GM19023 (cell line): ENCODE measurements around the gene IL4R.

Experiments used
- ATAC-seq: cut with Tn5 transposase; IDR thresholded peaks from one replicate; pipeline ENCODE4 v1.9.1; 2021; ENCODE audit warnings: mild to moderate bottlenecking, moderate library complexity; ENCODE audit not compliant: unreplicated experiment

Gene IL4R

DNA sequence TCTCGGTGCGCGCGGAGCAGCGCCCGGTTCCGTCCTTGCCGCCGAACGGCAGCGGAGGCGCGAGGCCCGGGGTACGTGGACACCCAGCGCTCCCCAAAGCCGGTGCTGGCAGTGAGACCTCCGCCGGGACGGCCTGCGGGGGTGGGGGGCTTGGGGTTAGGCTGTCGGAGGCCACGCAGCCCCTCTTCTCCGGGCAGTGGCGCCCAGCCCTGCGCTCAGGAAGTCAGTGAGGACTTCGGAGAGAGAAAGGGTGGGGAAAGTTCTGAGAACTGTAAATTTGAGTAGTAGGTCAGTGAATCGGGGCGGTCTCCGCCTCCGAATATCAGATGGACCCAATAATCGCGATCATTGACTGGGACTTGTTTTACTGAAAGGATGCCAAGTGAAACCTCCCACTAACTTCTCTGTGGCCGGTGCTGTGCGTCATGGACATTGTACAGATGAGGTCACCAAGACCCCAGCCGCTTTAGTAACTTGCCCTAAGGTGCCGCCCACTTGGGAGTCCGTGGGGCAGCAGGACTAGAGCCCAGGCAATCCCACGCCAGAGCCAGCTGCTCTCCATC, 468 bp downstream of the IL4R start:
- ATAC-seq: peak; percentile 16

DNA sequence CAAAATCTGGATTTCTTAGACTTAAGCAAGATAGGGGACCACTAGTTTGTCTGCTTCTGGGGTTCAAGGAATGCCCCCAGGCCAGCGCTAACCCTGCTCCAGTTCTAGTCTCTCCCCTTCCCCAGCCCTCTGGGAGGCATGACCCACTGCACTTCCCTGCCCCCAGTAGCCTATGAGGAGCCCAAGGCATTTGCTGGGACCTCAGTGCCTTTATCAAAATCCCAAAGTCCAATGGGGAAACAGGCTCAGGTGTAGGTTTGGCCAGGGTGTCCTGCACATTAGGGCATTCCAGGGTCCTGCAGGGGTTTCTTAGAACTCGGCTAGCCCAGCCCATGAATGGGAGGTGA, 1.2 kb downstream of the IL4R start:
- no peak for ATAC-seq

DNA sequence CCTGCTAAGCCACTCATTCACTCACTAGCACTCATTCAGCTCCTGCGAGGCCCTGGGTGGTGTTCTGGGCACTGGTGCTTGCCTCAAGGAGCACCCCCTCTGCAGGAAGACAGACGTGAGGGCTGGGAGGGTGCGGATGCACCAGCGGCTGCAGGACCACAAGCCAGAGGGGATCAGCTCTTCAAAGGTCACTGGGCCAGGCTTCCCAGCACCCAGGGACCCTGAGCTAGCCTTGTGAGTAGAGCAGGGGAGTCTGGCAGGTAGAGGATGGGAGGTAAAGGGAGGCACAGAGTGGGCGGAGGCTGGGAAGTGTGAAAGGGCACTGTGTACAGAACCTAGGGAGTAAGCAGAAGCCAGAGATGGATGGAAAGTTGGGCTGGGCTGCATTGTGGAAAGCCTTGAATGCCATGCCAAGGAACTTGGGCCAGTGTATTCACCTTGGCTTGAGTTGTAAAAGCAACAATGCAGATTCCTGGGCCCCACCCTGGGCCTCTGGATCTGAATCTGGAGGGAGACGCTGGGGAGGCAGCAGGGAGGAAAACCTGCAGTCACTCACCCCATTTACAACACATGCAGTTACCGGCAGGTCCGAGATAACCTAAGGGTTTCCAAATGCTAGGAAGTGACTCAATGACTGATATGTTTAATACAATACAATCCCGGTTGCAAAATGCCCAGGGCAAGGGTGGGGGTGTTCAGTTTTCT, 1.7 kb downstream of the IL4R start:
- ATAC-seq: no peak

DNA sequence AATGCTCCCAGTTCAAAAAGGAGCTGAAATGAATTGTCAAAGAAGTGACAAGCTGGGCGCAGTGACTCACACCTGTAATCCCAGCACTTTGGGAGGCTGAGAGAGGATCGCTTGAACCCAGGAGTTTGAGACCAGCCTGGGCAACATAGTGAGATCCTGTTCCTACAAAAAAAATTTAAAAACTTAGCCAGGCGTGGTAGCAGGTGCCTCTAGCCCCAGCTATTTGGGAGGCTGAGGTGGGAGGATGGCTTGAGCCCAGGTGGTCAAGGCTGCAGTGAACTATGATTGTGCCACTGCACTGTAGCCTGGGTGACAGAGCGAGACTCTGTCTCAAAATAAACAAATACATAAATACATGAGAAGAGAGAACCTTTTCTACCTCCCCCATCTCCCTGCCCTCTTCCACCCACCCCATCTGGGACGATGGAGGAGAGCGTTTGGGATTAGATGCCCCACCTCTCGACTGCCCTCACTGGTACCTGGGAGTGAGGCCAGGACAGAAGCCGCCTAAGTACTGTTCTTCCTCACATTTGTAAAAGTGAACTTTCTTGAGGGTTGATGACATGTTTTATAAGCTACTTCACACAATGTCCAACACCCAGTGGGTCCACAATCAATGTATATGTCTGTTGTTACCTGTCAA, 2.4 kb downstream of the IL4R start:
- ATAC-seq: no peak

DNA sequence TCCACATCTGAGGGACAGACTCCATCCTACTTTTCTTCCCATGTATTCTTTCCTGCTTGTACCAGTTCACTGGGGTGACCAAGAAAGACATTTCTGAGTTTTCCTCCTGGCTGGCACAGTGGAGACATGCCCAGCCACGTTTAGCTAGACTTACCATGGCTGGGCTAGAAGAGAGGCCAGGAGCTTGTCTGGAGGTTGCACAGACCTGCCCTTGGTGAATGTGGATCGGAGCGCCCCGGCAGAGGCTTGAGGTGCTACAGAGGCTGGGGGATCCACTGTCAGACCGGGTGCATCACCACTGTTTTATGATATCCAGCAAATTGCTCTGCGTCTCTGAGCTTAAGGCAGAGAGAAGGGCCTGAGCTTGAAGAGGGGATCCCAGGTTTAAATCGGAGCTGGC, 3.5 kb downstream of the IL4R start:
- ATAC-seq: no peak

DNA sequence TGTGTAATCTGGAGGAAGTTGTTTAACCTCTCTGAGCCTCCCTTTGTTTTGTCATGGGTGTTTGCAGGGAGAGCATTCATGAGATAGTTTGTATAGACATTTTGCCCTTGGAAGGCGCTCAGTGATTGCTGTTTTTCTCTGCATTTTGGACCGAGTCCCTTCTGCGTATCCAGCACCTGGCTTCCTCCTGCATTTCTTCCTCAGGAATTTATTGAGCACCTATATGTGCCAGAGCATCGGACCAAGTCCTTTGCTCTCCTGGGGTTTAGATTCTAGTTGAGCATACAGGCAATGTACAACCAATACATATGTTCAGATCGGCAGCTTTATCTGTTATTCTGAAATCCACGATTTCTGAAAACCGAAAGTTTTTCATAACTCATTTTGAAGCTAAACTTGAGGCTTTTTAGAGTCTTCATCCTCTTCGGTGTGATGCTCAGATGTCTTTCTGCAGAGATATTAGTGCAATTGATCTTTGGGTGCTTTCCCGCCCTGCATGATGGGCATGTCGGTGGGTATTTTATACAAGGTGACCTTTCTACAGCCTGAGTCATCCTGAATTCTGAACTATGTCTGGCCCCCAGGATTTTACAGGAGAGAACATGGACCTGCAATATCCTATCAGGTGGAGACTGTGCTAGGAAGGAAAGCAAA, 4.1 kb downstream of the IL4R start:
- ATAC-seq: no peak

DNA sequence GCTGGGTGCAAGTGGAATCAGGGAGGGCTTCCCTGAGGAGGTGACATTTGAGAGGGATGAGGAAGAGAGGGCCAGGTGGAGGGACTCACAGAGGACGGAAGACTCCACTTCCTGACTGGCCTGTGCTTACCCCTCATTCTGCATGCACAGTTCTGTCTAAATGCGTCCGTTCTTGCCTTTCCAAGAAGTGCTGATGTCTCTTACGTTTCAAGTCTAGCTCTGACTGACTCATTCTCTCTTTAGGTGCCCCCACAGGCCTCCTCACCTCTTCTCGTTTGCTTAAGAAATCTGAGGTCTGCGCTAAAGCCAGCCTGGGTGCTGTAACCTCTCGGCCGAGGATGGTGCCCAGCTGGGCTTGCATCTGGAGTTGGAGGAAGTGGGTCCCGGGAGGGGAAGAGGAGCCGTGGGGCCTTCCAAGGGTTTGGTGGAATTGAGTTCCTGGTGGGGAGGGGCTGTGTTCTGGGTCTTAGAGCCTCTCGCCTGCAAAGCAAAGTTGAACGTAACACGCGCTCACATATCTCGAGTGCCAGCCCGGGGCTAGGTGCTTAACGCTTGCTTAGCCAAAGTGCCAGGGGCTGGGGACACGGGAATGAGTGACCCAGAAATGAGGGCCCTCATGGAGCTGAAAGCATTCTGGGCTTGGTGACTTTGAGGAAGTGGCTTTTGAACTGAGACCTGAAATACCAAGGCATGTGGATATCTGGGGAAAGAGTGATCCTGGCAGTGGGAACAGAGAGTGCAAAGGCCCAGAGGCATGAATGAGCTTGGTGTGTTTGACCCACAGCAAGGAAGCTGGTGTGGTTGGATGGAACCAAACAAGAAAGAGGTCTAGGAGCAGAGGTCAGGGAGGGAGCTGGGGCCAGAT, 4.8 kb downstream of the IL4R start:
- no peak for ATAC-seq

DNA sequence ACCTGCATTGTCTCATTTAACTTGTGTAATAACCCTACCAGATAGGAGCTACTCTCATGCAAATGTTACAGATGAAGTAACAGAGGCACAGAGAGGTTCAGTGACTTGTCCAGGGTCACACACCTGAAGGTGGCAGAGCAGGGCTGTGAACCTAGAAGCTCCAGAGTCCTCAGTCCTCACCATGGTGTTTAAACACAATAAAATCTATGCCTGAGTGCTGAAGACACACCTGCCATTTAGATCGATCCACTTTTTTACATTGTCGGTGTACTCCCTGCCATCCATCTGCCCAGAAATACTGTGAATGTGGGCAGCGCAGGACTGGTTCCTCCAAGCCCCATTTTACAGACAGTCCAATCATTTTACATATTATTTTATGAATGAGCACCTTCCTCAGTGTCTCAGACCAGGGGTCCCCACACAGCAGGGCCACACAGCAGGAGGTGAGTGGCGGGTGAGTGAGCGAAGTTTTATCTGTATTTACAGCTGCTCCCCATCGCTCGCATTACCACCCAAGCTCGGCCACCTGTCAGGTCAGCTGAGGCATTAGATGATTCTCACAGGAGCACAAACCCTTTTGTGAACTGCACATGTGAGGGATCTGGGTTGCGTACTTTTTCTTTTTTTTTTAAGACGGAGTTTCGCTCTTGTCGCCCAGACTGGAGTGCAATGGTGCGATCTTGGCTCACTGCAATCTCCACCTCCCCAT, 5.6 kb downstream of the IL4R start:
- ATAC-seq: no peak

DNA sequence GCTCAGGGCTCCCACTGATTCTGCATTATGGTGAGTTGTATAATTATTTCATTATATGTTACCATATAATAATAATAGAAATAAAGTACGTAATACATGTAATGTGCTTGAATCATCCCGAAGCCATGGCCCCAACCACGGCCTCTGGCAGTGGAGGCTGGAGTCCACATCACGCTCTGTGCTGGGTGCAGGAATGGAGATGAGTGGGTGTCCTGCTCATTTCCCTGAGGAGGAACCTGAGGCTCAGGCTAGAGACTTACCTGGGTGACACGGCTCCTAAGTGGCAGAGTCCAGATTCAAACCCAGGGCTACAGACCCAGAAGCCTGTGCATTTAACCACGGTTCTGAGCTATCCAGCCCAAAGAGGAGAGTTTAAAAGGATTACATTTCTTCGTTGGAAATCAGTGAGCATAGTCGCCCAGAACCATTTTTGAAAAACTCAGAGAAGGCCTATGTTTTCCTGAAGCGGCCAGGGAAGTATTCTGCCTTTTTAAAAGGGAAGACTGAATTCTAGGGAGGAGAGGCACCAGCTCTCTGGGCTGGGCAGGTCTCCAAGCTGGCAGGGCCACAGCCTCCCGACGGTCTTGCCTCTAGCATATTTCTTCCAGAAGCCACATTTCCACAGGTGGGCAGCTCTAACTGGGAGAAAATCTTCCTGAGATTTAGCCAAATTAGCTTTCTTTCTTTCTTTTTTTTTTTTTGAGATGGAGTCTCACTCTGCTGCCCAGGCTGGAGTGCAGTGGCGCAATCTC, 6.7 kb downstream of the IL4R start:
- no peak for ATAC-seq

DNA sequence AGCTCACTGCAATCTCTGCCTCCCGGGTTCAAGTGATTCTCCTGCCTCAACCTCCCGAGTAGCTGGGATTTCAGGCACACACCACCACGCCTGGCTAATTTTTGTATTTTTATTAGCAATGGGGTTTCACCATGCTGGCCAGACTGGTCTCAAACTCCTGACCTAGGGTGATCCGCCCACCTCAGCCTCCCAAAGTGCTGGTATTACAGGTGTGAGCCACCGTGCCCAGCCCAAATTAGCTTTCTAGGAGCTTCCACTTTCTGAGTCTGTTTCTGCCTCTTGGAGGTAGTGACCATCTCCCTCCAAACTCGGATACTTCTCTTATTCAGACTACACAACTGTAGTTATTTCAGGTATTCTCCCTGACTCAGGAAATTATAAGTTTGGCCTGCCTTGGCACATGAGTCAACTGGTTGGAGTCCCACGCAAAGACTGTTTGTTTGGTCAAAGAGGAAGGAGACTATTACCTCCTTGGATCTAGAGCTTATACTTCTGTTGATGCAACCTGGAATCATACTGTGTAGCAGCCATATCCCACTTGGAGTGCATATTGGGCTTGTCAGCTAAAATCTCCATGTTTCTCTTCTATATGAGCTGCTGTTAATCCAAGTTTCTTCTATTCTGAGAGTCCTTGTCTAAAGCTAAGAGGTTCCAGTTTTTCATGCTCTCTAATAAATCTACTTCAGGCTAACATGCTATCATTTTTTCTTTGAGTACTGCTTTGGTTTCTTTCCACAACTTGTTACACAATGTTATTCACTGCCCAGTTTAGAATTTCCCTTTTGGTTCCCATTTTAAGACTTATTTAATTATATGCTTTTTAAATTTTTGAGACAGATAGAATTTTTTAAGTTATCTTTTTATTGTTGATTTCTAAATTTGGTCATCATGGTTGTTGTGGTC, 7.5 kb downstream of the IL4R start:
- ATAC-seq: no peak

DNA sequence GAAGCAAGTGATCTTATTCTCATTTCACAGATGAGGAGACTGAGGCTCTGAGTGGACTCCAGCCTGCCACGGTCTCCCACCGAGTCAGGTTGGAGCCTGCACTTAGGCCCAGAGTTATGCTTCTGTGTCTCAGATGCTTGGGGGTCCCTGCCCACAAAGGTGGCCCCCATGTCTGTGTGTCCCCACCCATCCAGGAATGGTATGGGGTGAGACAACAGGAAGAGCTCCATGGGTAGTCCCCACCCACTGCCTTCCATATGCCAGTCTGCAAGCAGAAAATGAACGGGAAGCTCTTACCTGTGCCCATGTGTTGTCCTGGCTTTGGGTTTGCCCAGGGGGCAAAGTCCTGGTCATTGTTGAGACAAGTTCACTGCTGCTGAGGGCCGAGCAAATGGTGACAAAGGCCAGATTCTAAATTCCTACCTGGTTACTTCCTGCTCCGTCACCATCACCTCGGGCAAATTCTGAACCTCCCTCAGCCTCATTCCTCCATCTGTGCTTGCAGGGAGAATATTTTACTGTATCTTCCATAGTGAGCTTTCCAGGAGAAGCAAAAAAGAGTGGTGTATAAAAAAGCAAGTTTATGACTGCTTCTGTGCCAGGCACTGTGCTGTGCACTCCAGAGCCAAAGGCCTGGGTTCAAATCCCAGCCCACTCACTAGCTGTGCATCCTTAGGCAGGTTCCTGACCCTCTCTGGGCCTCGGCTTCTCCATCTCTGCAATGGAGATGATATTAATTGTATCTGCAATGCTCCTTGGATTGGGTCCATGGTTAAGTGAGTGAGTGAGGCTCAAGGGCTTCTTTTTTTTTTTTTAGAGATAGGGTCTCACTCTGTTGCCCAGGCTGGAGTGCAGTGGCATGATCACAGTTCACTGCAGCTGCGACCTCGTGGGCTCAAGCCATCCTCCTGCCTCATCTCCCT, 9.3 kb downstream of the IL4R start:
- ATAC-seq: no peak

DNA sequence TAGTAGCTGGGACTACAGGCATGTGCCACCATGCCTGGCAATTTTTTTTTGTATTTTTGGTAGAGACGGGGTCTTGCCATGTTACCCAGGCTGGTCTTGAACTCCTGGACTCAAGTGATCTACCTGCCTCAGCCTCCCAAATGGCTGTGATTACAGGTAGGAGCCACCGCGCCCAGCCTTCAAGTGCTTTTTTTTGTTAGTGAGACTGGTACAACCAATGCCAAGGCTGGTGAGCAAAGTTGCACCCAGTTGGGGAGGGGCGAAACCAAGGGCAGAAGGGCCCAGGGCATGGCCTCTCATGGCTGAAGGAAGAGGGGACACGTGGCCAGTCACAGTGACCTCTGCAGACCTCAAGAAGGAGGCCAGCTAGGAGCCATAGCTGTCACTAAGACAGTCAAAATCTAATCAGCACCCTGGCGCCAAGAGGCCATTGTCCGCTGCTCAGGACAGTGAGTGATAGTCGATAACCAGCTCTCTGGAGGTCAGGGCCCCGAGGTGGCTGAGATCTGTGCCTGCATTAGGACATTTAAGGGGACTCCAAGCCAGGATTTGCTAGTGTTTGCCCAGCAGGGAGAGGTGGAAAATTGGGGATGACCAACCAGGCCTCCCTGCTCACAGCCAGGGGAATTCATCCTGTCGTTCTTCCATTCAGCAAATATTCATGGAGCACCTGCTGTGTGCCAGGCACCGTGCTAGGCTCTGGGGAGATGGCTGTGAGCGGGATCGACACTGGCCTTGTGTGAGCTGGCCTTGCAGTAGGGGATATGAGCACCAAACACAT, 10.2 kb downstream of the IL4R start:
- no peak for ATAC-seq

DNA sequence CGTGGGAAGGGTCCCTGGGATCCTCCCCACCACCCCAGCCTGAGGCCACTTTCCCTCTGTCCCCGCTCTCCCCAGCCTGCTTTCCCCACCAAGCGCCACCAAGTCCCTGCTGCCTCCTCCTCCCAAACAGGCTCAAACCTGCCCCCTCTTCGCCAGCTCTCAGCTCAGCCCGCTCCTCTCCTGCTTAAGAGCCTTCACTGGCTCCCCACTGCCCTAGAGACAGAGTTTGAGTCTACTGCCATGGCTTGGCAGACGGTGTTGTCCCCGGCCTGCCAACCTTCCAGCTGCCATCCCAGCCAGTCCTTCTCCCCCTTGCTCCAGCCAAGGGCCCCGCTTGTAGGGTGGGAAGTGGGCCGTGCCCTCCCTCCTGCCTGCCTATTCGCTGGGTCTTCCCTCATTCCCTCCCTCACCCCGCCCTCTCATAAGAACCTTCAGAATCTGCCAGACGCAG, 11.1 kb downstream of the IL4R start:
- ATAC-seq: no peak

DNA sequence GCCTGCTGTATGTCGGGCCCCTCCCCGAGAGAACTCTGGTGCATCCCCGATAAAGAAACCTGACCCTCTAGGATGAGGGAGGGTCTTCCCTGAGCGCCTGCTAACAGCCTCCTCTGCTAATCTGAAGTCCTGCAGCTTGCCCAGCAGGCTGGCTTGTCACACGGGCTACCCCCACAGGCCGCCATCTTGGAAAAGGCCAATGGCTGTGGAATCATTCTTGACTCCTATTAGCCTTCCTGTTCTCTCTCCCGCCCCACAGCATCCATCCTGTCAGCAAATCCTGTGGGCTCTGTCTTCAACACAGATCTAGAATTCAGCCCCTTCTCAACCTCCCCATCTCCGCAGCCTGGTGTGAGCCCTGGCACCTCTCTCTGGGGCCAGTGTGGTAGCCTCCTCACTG, 12.0 kb downstream of the IL4R start:
- no peak for ATAC-seq

DNA sequence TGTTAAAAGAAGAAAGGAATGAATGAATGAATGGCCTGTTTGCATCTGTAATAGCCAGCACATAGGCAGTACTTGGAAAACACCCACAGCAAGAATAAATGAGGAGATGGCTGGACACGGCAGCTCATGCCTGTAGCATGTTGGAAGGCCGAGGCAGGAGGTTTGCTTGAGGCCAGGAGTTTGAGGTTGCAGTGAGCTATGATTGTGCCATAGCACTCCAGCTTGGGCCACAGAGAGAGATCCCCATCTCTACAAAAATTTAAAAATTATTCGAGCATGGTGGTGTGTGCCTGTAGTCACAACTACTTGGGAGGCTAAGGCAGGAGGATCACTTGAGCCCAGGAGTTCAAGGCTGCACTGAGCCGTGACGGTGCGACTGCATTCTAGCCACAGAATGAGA, 12.5 kb downstream of the IL4R start:
- no peak for ATAC-seq

DNA sequence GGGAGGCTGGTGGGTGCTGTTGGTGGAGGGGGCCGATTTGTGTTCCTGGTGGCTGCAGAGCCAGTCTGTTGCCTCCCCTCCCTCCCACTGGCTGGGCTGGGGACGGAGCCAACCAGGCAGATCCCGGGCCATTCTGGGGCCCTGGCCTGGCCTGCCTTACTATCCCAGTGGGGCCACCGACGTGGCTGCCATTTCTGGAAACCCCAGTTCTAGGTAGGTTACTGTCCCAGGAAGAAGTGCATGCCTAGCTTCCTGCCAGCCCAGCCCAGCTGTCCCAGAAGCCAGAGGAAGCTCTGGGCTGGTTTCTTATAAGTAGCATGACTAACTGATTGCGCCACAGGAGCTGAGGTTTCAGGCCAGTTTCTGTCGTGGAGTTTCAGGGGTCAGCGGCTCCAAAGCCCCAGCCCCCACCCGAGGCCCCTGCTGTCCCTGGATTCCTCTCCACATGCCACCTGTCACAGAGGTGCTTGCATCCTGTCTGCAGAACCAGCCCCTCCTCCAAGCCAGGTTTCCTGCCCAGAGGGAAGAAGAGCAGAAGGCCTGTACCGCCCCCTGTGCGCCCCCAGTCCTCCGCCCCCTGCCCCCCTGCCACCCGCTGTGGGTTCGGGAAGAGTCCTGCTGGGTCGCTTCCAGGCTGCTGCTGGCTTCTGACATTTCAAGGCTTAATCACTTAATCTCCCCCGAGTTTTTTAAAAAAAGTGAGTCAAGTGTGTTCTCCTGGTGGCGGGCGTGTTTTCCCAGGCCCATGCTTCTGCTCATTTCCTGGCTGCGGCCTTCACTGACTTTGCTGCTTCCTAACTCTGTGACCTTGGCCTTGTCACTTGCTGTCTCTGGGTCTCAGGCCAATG, 13.2 kb downstream of the IL4R start:
- ATAC-seq: no peak
